ENCODE results near the gene UBE2D3.

GRCh38 chr4:102850370-102850769 is 23.0 kb upstream of the UBE2D3 start:
- TF ChIP-seq CTCF (IDR thresholded peaks at IDR 0.05; ENCODE audit: insufficient read depth, low read depth, low read length): no peak
- no peak for TF ChIP-seq EZH2 (IDR thresholded peaks at IDR 0.05; ENCODE audit: insufficient read depth, low read length)
